Measurements from ENCODE around the gene PHPT1. TPM values are rescaled to one million over a fixed set of nuclear protein-coding genes. Genes with fewer than 3 reads are reported as not detected.

PHPT1 gene
- total and polyA plus RNA-seq, 7 donors: 39.0 to 144 (median 73.1) TPM

DNA sequence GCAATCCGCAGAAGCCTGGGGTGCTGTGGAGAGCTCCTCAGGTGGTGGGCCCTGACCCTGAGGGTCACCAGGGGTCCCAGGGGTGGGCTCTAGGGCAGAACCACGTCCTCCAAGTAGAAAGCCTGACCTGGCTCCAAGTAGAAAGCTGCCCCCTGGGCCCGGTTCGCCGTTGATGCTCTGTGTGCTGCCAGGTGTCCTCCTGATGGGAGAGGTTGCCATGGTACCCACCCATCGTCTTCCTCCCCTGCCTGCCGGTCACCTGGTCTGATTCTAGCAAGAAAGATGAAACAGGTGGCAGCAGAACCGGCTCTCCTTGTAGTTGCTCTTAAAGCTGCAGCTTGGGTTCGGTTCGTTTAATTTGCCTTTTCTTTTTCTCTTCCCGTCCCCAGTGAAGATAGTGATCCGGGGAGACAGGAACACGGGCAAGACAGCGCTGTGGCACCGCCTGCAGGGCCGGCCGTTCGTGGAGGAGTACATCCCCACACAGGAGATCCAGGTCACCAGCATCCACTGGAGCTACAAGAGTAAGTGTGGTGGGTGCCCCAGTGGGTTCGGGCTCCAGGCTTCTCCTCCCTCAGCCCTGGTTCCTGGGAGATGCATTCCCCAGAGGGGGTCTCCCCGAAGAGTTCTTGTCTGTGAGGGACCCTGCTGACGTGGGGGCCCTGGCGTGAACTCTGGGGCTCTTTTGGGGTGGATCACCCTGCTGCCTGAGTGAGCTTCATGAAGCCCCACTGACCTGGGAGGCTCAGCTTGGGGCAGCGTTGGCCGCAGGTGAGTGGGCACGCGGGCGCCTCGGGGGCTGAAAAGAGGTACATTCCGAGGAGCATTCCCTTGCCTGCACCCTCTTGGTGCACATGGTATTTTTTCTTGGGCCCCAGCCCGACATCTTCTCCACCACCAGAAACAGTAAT is 25.8 kb upstream of the PHPT1 start:
- Histone ChIP-seq H3K36me3 (peaks cover 0 to 49% (median 24%) of the 10 kb centered on the region in 4 donors), H3K27ac (no peak overlapping the region)
- intact Hi-C loops (cut with DNase I): no loop called here

DNA sequence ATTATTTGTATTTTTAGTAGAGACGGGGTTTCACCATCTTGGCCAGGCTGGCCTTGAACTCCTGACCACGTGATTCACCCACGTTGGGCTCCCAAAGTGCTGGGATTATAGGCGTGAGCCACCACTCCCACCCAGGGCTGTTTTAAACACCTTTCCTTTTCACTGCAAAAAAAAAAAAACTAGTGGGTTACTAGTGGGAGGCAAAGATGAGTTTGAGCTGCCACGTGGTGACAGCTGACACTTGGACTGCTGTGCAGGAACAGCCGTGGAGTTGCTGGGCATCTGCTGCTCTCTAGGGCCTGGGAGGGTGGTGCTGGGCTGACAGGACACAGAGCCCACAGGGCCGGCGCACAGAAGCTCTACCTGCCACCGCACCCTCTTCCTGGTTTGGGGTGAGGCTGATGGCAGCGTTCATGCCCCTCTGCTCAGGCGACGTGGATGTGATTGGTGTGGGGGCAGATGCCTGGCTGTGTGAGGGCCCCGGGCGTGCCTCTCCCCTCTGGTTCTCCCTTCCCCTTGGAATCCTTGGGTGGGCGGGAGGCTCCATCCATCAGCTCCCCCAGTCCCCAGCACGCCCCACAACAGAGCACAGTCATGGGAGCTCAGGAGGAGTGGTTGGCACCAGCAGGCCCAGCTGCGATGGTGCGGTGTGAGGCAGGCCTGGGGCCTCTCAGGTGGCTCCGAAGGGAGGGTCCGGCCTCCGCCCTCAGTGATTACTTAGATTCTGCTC is 24.5 kb upstream of the PHPT1 start:
- intact Hi-C loops (cut with DNase I): no loop called here
- Histone ChIP-seq H3K9me3 (no peaks in the 10 kb centered on the region), H3K27me3 (no peaks in the 10 kb centered on the region), H3K4me1 (peaks cover 0 to 19% (median 17%) of the 10 kb centered on the region in 4 donors), H3K27ac (no peak overlapping the region), H3K4me3 (no peak overlapping the region), H3K36me3 (peaks cover 5 to 62% (median 34%) of the 10 kb centered on the region in 4 donors)
- no peak for TF ChIP-seq POLR2AphosphoS5 (IDR thresholded peaks at IDR 0.05)
- TF ChIP-seq EP300 (IDR thresholded peaks at IDR 0.05): no peak
- TF ChIP-seq, protein P1, sequence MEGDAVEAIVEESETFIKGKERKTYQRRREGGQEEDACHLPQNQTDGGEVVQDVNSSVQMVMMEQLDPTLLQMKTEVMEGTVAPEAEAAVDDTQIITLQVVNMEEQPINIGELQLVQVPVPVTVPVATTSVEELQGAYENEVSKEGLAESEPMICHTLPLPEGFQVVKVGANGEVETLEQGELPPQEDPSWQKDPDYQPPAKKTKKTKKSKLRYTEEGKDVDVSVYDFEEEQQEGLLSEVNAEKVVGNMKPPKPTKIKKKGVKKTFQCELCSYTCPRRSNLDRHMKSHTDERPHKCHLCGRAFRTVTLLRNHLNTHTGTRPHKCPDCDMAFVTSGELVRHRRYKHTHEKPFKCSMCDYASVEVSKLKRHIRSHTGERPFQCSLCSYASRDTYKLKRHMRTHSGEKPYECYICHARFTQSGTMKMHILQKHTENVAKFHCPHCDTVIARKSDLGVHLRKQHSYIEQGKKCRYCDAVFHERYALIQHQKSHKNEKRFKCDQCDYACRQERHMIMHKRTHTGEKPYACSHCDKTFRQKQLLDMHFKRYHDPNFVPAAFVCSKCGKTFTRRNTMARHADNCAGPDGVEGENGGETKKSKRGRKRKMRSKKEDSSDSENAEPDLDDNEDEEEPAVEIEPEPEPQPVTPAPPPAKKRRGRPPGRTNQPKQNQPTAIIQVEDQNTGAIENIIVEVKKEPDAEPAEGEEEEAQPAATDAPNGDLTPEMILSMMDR (IDR thresholded peaks at IDR 0.05): no peak
- TF ChIP-seq POLR2A (IDR thresholded peaks at IDR 0.05): no peak
- WGBS, 2 donors: 88 to 92% methylated on average over 21 of the region's 21 CpGs
- DNase-seq: no peak

More for the DNA sequence above, 25.8 kb upstream of the PHPT1 start:
- no peak overlapping the region for H3K4me3 ChIP-seq
- no peak for DNase-seq
- no peaks in the 10 kb centered on the region for H3K9me3 ChIP-seq
- peaks cover 0 to 19% (median 17%) of the 10 kb centered on the region in 4 donors for H3K4me1 ChIP-seq
- TF ChIP-seq, protein P1 (IDR thresholded peaks at IDR 0.05): no peak
- TF ChIP-seq POLR2AphosphoS5 (IDR thresholded peaks at IDR 0.05): no peak
- TF ChIP-seq EP300 (IDR thresholded peaks at IDR 0.05): no peak
- no peak for TF ChIP-seq POLR2A (IDR thresholded peaks at IDR 0.05)
- whole genome bisulfite sequencing, 2 donors: 85 to 88% methylated on average over 30 of the region's 30 CpGs
- H3K27me3 ChIP-seq: no peaks in the 10 kb centered on the region

DNA sequence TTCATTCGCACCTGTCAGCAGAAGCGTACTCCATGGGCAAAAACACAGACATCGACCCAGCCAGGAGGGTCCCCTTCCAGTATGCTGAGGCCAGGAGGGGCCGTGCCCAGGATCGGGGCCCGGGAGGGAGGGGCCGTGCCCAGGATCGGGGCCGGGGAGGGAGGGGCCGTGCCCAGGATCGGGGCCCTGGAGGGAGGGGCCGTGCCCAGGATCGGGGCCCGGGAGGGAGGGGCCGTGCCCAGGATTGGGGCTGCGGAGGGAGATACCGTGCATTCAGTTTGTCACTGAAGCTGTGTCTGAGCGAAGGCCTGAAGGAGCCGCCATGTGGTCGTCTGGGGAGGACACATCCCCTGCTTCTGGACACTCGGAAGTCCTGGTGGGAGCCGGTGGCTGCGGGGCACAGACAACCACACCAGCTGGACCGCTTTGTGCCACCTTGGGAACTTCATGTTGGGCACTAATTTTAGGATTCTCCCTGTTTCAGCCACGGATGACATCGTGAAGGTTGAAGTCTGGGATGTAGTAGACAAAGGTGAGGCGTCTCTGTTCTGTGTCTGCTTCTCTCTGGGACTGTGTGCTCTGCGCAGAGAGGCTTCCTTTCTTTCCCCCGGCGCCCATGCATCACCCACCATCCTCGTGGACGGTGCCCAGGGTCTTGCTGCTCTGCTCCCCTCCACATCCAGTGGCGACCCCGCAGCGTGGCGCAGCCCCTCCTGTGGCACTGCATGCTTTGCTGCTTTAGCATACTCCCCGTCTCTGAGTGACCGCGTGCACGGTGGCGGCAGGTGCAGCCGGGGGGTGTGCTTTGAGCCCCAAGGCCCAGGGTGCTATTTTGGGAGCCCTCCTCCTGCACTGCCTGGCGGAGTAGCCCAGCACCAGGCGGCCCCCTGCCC is 23.7 kb upstream of the PHPT1 start:
- H3K36me3 ChIP-seq: peaks cover 14 to 71% (median 42%) of the 10 kb centered on the region in 4 donors
- peaks cover 0 to 18% (median 17%) of the 10 kb centered on the region in 4 donors for H3K4me1 ChIP-seq
- H3K4me3 ChIP-seq: no peak overlapping the region
- 91 to 93% methylated on average over 44 of the region's 44 CpGs for WGBS, 2 donors
- intact Hi-C loops (cut with DNase I): no loop called here
- no peaks in the 10 kb centered on the region for H3K27me3 ChIP-seq
- DNase-seq: no peak
- no peak overlapping the region for H3K27ac ChIP-seq
- TF ChIP-seq, protein P1 (IDR thresholded peaks at IDR 0.05): no peak
- no peak for TF ChIP-seq POLR2AphosphoS5 (IDR thresholded peaks at IDR 0.05)
- TF ChIP-seq EP300 (IDR thresholded peaks at IDR 0.05): no peak
- no peak for TF ChIP-seq POLR2A (IDR thresholded peaks at IDR 0.05)
- no peaks in the 10 kb centered on the region for H3K9me3 ChIP-seq

DNA sequence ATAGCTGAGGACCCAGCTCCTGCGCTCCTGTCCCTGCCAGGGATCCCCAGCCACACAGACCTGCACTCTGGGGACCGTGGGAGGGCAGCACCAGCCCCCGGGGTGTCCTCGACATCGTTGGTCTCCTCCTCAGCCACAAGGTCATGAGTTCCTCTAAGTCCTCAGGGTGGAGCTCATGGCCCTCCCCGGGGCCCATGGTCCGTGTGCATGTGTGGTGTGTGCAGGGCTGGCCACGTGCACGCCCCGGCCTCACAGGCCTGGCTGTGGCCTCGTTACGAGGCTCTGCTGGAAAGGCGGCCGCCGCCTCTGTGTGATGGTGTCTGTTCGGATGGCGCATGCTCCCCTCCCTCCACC is 23.0 kb upstream of the PHPT1 start:
- Histone ChIP-seq H3K27ac (no peak overlapping the region), H3K4me1 (peaks cover 0 to 12% (median 11%) of the 10 kb centered on the region in 4 donors), H3K36me3 (peaks cover 14 to 77% (median 48%) of the 10 kb centered on the region in 4 donors), H3K27me3 (no peaks in the 10 kb centered on the region), H3K9me3 (no peaks in the 10 kb centered on the region), H3K4me3 (no peak overlapping the region)
- no peak for DNase-seq
- 93 to 94% methylated on average over 17 of the region's 17 CpGs for WGBS, 2 donors
- intact Hi-C loops (cut with DNase I): no loop called here
- TF ChIP-seq EP300 (IDR thresholded peaks at IDR 0.05) (no peak), POLR2A (IDR thresholded peaks at IDR 0.05) (no peak), POLR2AphosphoS5 (IDR thresholded peaks at IDR 0.05) (no peak)
- TF ChIP-seq, protein P1 (IDR thresholded peaks at IDR 0.05): no peak

All from sigmoid colon (tissue), 7 donors.